ENCODE measurements around the gene MX2. TPM values are rescaled to one million over a fixed set of nuclear protein-coding genes. Genes with fewer than 3 reads are reported as not detected.

The MX2 gene
- total and polyA plus RNA-seq, 4 donors = 4.2 to 33.4 (median 9.3) TPM

GRCh38 chr21:41428847-41429246 lies 67.0 kb downstream of the MX2 start:
- H3K4me1 ChIP-seq (ENCODE audit: control insufficient read depth in 5 of 5, insufficient read depth in 5 of 5, low read length in 5 of 5) = peaks cover 0 to 10% (median 3%) of the 10 kb centered on the region in 5 donors
- no peak overlapping the region for H3K4me3 ChIP-seq
- no peak for DNase-seq
- 94 to 99% methylated on average over 6 of the region's 6 CpGs for WGBS, 2 donors
- no peaks in the 10 kb centered on the region for H3K9me3 ChIP-seq (ENCODE audit: control insufficient read depth in 4 of 4, insufficient read depth in 3 of 4, low read length in 3 of 4)
- peaks cover 0 to 28% (median 2%) of the 10 kb centered on the region in 4 donors for H3K36me3 ChIP-seq (ENCODE audit: control insufficient read depth in 4 of 4, insufficient read depth in 4 of 4, low read length in 4 of 4)
- TF ChIP-seq CTCF (IDR thresholded peaks at IDR 0.05; ENCODE audit: control extremely low read depth, extremely low read depth) = no peak
- peaks cover 0 to 15% (median 13%) of the 10 kb centered on the region in 3 donors for H3K27me3 ChIP-seq (ENCODE audit: control insufficient read depth in 3 of 3, insufficient read depth in 3 of 3, low read length in 2 of 3)
- ATAC-seq (ENCODE audit: insufficient read depth, low FRiP score) = no peak
- H3K9ac ChIP-seq (ENCODE audit: insufficient read depth in 1 of 2, low read length in 2 of 2) = no peak overlapping the region
- H3K27ac ChIP-seq (ENCODE audit: low read depth in 1 of 2, low read length in 1 of 2) = peak overlapping the region in 1 of 2 donors; percentile 47

- 95 to 96% methylated on average over 3 of the region's 3 CpGs for WGBS, 2 donors
- TF ChIP-seq CTCF (IDR thresholded peaks at IDR 0.05; ENCODE audit: control extremely low read depth, extremely low read depth) = no peak
- ATAC-seq (ENCODE audit: insufficient read depth, low FRiP score) = no peak
These were observed 67.5 kb downstream of the MX2 start for GRCh38 chr21:41429305-41429704.

GRCh38 chr21:41429925-41430491 lies 68.2 kb downstream of the MX2 start:
- peaks cover 0 to 3% (median 0%) of the 10 kb centered on the region in 4 donors for H3K9me3 ChIP-seq (ENCODE audit: control insufficient read depth in 4 of 4, insufficient read depth in 3 of 4, low read length in 3 of 4)
- 86 to 92% methylated on average over 9 of the region's 9 CpGs for WGBS, 2 donors
- peaks cover 0 to 10% (median 3%) of the 10 kb centered on the region in 5 donors for H3K4me1 ChIP-seq (ENCODE audit: control insufficient read depth in 5 of 5, insufficient read depth in 5 of 5, low read length in 5 of 5)
- TF ChIP-seq CTCF (IDR thresholded peaks at IDR 0.05; ENCODE audit: control extremely low read depth, extremely low read depth) = no peak
- no peak overlapping the region for H3K9ac ChIP-seq (ENCODE audit: insufficient read depth in 1 of 2, low read length in 2 of 2)
- no peak for ATAC-seq (ENCODE audit: insufficient read depth, low FRiP score)
- no peak overlapping the region for H3K4me3 ChIP-seq
- no peak for DNase-seq
- no peak overlapping the region for H3K27ac ChIP-seq (ENCODE audit: low read depth in 1 of 2, low read length in 1 of 2)
- H3K36me3 ChIP-seq (ENCODE audit: control insufficient read depth in 4 of 4, insufficient read depth in 4 of 4, low read length in 4 of 4) = peaks cover 0 to 28% (median 2%) of the 10 kb centered on the region in 4 donors
- H3K27me3 ChIP-seq (ENCODE audit: control insufficient read depth in 3 of 3, insufficient read depth in 3 of 3, low read length in 2 of 3) = peaks cover 0 to 15% (median 13%) of the 10 kb centered on the region in 3 donors

More at GRCh38 chr21:41429305-41429704, 67.5 kb downstream of the MX2 start:
- DNase-seq = no peak
- Histone ChIP-seq H3K9me3 (ENCODE audit: control insufficient read depth in 4 of 4, insufficient read depth in 3 of 4, low read length in 3 of 4) (no peaks in the 10 kb centered on the region), H3K27me3 (ENCODE audit: control insufficient read depth in 3 of 3, insufficient read depth in 3 of 3, low read length in 2 of 3) (peaks cover 0 to 15% (median 13%) of the 10 kb centered on the region in 3 donors), H3K4me1 (ENCODE audit: control insufficient read depth in 5 of 5, insufficient read depth in 5 of 5, low read length in 5 of 5) (peaks cover 0 to 10% (median 3%) of the 10 kb centered on the region in 5 donors), H3K4me3 (no peak overlapping the region), H3K27ac (ENCODE audit: low read depth in 1 of 2, low read length in 1 of 2) (no peak overlapping the region), H3K9ac (ENCODE audit: insufficient read depth in 1 of 2, low read length in 2 of 2) (no peak overlapping the region), H3K36me3 (ENCODE audit: control insufficient read depth in 4 of 4, insufficient read depth in 4 of 4, low read length in 4 of 4) (peaks cover 0 to 28% (median 2%) of the 10 kb centered on the region in 4 donors)

Measured in lung (tissue), 12 donors.